ENCODE results near the gene DND1.
"Not testable (repeated sequence)": the region's sequence is repeated elsewhere in the genome, so short reads cannot be mapped to it uniquely, and the experiment has no call there.

Gene DND1

GRCh38 chr5:140628711-140629110 lies 44.7 kb downstream of the DND1 start:
- DNase-seq, result no peak

DNA sequence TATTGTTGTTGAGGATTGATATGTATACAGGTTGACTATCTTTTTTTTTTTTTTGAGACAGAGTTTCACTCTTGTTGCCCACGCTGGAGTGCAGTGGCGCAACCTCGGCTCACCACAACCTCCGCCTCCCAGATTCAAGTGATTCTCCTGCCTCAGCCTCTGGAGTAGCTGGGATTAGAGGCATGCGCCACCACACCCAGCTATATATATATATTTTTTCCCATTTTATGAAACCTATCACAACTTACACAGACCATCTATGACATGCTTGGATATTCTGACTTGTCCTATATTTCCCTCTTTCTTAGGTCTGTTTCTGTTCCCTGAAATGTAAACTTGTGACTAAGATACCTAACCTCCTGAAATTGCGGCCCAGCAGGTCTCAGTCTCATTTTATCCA lies 45.4 kb downstream of the DND1 start:
- no peak for DNase-seq

- not testable (repeated sequence) for DNase-seq
These were observed 48.5 kb downstream of the DND1 start for GRCh38 chr5:140624886-140625285.

- DNase-seq, result not testable (repeated sequence)
These were observed 50.3 kb downstream of the DND1 start for GRCh38 chr5:140623061-140623460.

DNA sequence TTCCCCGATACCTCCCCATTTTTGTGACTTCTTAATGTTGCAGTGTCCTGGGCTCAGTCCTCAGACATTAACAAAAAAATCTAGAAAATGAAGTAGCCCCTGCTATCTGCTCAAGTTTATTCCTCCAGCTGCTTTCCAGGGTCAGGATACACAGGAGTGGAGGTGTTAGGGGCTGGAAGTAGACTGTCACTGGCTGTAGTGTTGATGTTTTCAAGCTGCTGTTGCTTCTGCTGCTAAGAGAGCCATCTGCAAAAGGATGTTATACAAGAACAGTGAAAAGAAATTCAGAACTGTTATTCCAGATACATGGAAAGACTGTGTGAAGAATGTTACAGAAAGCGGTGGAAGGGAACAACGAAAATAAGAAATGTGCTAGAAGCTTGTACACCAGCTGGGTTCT lies 51.1 kb downstream of the DND1 start:
- DNase-seq, result no peak

Data from amniotic stem cell (primary cell).